Ishikawa (cell line): ENCODE measurements around the gene MAML2.

ENCODE experiments used
- CEBPB ChIP-seq: IDR thresholded peaks from 2 replicates; pipeline ENCODE4 v1.6.1; 2012
- CREB1 ChIP-seq: IDR thresholded peaks from 2 replicates; pipeline ENCODE4 v1.6.1; 2012; ENCODE audit warnings: low read depth
- EGR1 ChIP-seq: IDR thresholded peaks from 2 replicates; pipeline ENCODE4 v1.6.1; 2012
- EP300 ChIP-seq: IDR thresholded peaks from 2 replicates; pipeline ENCODE4 v1.6.1; 2012; ENCODE audit warnings: borderline replicate concordance
- FOXM1 ChIP-seq: IDR thresholded peaks from 2 replicates; pipeline ENCODE4 v1.6.1; 2012; ENCODE audit warnings: low read depth, borderline replicate concordance
- MAX ChIP-seq: IDR thresholded peaks from 2 replicates; pipeline ENCODE4 v1.6.1; 2012
- NFIC ChIP-seq: IDR thresholded peaks from 2 replicates; pipeline ENCODE4 v1.6.1; 2012
- RAD21 ChIP-seq: IDR thresholded peaks from 2 replicates; pipeline ENCODE4 v1.6.1; 2012; ENCODE audit warnings: low read depth
- REST ChIP-seq: IDR thresholded peaks from 2 replicates; pipeline ENCODE4 v1.6.1; 2012; ENCODE audit warnings: low read depth, mild to moderate bottlenecking
- TAF1 ChIP-seq: IDR thresholded peaks from 2 replicates; pipeline ENCODE4 v1.6.1; 2012; ENCODE audit warnings: low read depth, mild to moderate bottlenecking
- TCF12 ChIP-seq: IDR thresholded peaks from 2 replicates; pipeline ENCODE4 v1.6.1; 2012; ENCODE audit warnings: low read depth
- TEAD4 ChIP-seq: IDR thresholded peaks from 2 replicates; pipeline ENCODE4 v1.6.1; 2012
- USF1 ChIP-seq: IDR thresholded peaks from 2 replicates; pipeline ENCODE4 v1.6.1; 2012
- YY1 ChIP-seq: IDR thresholded peaks from 2 replicates; pipeline ENCODE4 v1.6.1; 2012; ENCODE audit warnings: low read depth
- ZBTB7A ChIP-seq: IDR thresholded peaks from 2 replicates; pipeline ENCODE4 v1.6.1; 2012; ENCODE audit warnings: low read depth

Gene MAML2

GRCh38 chr11:95999711-96000406 is 343.1 kb downstream of the MAML2 start:
- no peak for TF ChIP-seq RAD21
- TF ChIP-seq NFIC, result no peak
- no peak for TF ChIP-seq YY1
- TF ChIP-seq USF1, result no peak
- no peak for TF ChIP-seq TAF1
- TF ChIP-seq EP300, result no peak
- TF ChIP-seq TEAD4, result no peak
- TF ChIP-seq EGR1, result no peak
- TF ChIP-seq TCF12, result no peak
- no peak for TF ChIP-seq REST
- no peak for TF ChIP-seq CEBPB
- no peak for TF ChIP-seq ZBTB7A
- TF ChIP-seq FOXM1, result no peak
- TF ChIP-seq MAX, result no peak
- no peak for TF ChIP-seq CREB1

GRCh38 chr11:95996621-95997235 is 346.3 kb downstream of the MAML2 start:
- TF ChIP-seq REST (no peak), ZBTB7A (no peak), TCF12 (no peak), USF1 (no peak), YY1 (no peak), EGR1 (no peak), TEAD4 (no peak), RAD21 (no peak), EP300 (no peak), NFIC (no peak), MAX (no peak), FOXM1 (no peak), TAF1 (no peak), CREB1 (no peak)

GRCh38 chr11:95994329-95994728 is 348.7 kb downstream of the MAML2 start:
- no peak for TF ChIP-seq MAX
- no peak for TF ChIP-seq FOXM1
- no peak for TF ChIP-seq EP300
- no peak for TF ChIP-seq RAD21
- TF ChIP-seq ZBTB7A, result no peak
- TF ChIP-seq USF1, result no peak
- no peak for TF ChIP-seq TCF12
- no peak for TF ChIP-seq CEBPB
- TF ChIP-seq EGR1, result no peak
- TF ChIP-seq NFIC, result no peak
- TF ChIP-seq CREB1, result no peak
- no peak for TF ChIP-seq REST
- no peak for TF ChIP-seq TEAD4
- TF ChIP-seq YY1, result no peak
